GM04504 (cell line): ENCODE results near the gene FBH1.
"Not testable (repeated sequence)": the region's sequence is repeated elsewhere in the genome, so short reads cannot be mapped to it uniquely, and the experiment has no call there.

Source experiments
- DNase-seq: peaks from one replicate; pipeline ENCODE4 v3.0.0-alpha.2; 2012; ENCODE audit warnings: low read depth

The FBH1 gene

GRCh38 chr10:5960070-5960972 is 70.3 kb downstream of the FBH1 start:
- no peak for DNase-seq

GRCh38 chr10:5960973-5961275 is 70.9 kb downstream of the FBH1 start:
- not testable (repeated sequence) for DNase-seq

- DNase-seq, result no peak
Measured at GRCh38 chr10:5961405-5962100, 71.5 kb downstream of the FBH1 start.

GRCh38 chr10:5962358-5962940 is 72.4 kb downstream of the FBH1 start:
- not testable (repeated sequence) for DNase-seq

- DNase-seq, result no peak
Measured at GRCh38 chr10:5963071-5963470, 73.0 kb downstream of the FBH1 start.

- DNase-seq, result no peak
Measured at GRCh38 chr10:5963591-5963990, 73.5 kb downstream of the FBH1 start.

- no peak for DNase-seq
Measured at GRCh38 chr10:5964736-5965135, 74.7 kb downstream of the FBH1 start.

GRCh38 chr10:5965266-5965665 is 75.2 kb downstream of the FBH1 start:
- no peak for DNase-seq

GRCh38 chr10:5968037-5968680 is 78.1 kb downstream of the FBH1 start:
- no peak for DNase-seq

- no peak for DNase-seq
Measured at GRCh38 chr10:5968681-5969453, 78.8 kb downstream of the FBH1 start.

- DNase-seq, result no peak
Measured at GRCh38 chr10:5970066-5970465, 80.0 kb downstream of the FBH1 start.

- DNase-seq, result no peak
Measured at GRCh38 chr10:5970527-5970926, 80.5 kb downstream of the FBH1 start.

GRCh38 chr10:5971315-5971832 is 81.3 kb downstream of the FBH1 start:
- DNase-seq, result no peak

- no peak for DNase-seq
Measured at GRCh38 chr10:5971886-5972285, 81.8 kb downstream of the FBH1 start.

GRCh38 chr10:5973069-5973468 is 83.0 kb downstream of the FBH1 start:
- no peak for DNase-seq

- DNase-seq, result no peak
Measured at GRCh38 chr10:5975641-5976473, 85.8 kb downstream of the FBH1 start.

- no peak for DNase-seq
Measured at GRCh38 chr10:5976512-5977470, 86.7 kb downstream of the FBH1 start.

- peak; percentile 58 for DNase-seq
Measured at GRCh38 chr10:5977471-5978229, 87.6 kb downstream of the FBH1 start, which contains the start of gene IL15RA. Gene IL15RA, minus strand, starts transcription at chr10:5977543. Its CDS starts 51 bp downstream, at chr10:5977492.

GRCh38 chr10:5978230-5978489 is 88.1 kb downstream of the FBH1 start:
- no peak for DNase-seq
